H1 (cell line): Measurements from ENCODE around the gene PTRH1. TPM values are rescaled to one million over a fixed set of nuclear protein-coding genes. Genes with fewer than 3 reads are reported as not detected.
A peak's percentile ranks its signal among the peaks of the same experiment; 100 is the strongest.

Experiments
- CTCF ChIA-PET: fragments of 300-600 bp; sonication (Branson Sonifier 250); formaldehyde crosslinking; loops from one replicate; lab custom pipeline; 2021; ENCODE audit not compliant: partially characterized antibody; lab: Charles Lee
- POLR2A ChIA-PET: fragments of 300-600 bp; sonication (Branson Sonifier 250); formaldehyde crosslinking; loops from one replicate; lab custom pipeline; 2021; ENCODE audit warnings: inconsistent platforms; ENCODE audit not compliant: partially characterized antibody; lab: Charles Lee
- DNase-seq, 2 experiments: peaks; one replicate each; pipeline versions ENCODE4 v3.0.0 to v3.0.0-alpha.2; 2010 to 2022; ENCODE audit warnings: low spot score in 2 of 2, low read depth in 1 of 2, mixed read lengths in 1 of 2
- FAIRE-seq: peaks from 2 replicates; lab custom pipeline; 2011; peaks lifted over from hg19 to GRCh38; lab: Jason Lieb, UNC
- H2AFZ ChIP-seq: 2 replicates; pipeline ENCODE4 v1.8.1; 2012; ENCODE audit warnings: low read length, inconsistent platforms
- H2AK5ac ChIP-seq: 2 replicates; pipeline ENCODE4 v1.6.1; 2013; ENCODE audit warnings: low read depth, low read length
- H2BK120ac ChIP-seq: replicated peaks from 2 replicates; pipeline ENCODE3; 2013; ENCODE audit warnings: low read depth, low read length, inconsistent platforms
- H2BK12ac ChIP-seq: 2 replicates; pipeline ENCODE4 v1.6.1; 2013; ENCODE audit warnings: low read depth, low read length
- H2BK15ac ChIP-seq: 2 replicates; pipeline ENCODE4 v1.6.1; 2013; ENCODE audit warnings: low read length
- H2BK20ac ChIP-seq: 2 replicates; pipeline ENCODE4 v1.6.1; 2013; ENCODE audit warnings: low read length
- H2BK5ac ChIP-seq: 2 replicates; pipeline ENCODE4 v1.6.1; 2013; ENCODE audit warnings: low read depth, low read length
- H3K14ac ChIP-seq: 2 replicates; pipeline ENCODE4 v1.6.1; 2013; ENCODE audit warnings: inconsistent platforms; ENCODE audit not compliant: insufficient read length
- H3K18ac ChIP-seq: 2 replicates; pipeline ENCODE4 v1.6.1; 2013; ENCODE audit warnings: low read length; ENCODE audit errors: extremely low read depth
- H3K23ac ChIP-seq: 2 replicates; pipeline ENCODE4 v1.6.1; 2013; ENCODE audit warnings: inconsistent platforms; ENCODE audit not compliant: insufficient read length
- H3K23me2 ChIP-seq: 2 replicates; pipeline ENCODE4 v1.6.1; 2013; ENCODE audit warnings: low read depth, low read length
- H3K27ac ChIP-seq: 2 replicates; pipeline ENCODE4 v1.6.1; 2011; ENCODE audit warnings: low read depth, low read length, inconsistent platforms
- H3K27me3 ChIP-seq, 4 experiments: replicated peaks in 1 of 4; 1 replicate in 1 of 4; 2 replicates in 3 of 4; pipeline versions ENCODE4 v1.6.1 to v1.8.1; 2011 to 2013; ENCODE audit warnings: low read length in 3 of 4, mild to moderate bottlenecking in 3 of 4, inconsistent platforms in 2 of 4, mixed read lengths in 2 of 4, moderate library complexity in 1 of 4; ENCODE audit not compliant: control insufficient read depth in 3 of 4, insufficient read depth in 3 of 4; ENCODE audit errors: extremely low read depth in 1 of 4
- H3K36me3 ChIP-seq, 4 experiments: 2 replicates each; pipeline versions ENCODE4 v1.6.1 to v1.8.1; 2011 to 2013; ENCODE audit warnings: mild to moderate bottlenecking in 4 of 4, low read length in 3 of 4, moderate library complexity in 2 of 4, control low read depth in 1 of 4, inconsistent platforms in 1 of 4; ENCODE audit not compliant: insufficient read depth in 4 of 4, control insufficient read depth in 2 of 4
- H3K4ac ChIP-seq: replicated peaks from 2 replicates; pipeline ENCODE3; 2013; ENCODE audit warnings: low read length, low read depth, mixed read lengths, inconsistent platforms; ENCODE audit not compliant: insufficient read length
- H3K4me1 ChIP-seq, 4 experiments: replicated peaks in 1 of 4; 1 replicate in 1 of 4; 2 replicates in 3 of 4; pipeline versions ENCODE4 v1.6.1 to v1.8.1; 2011 to 2013; ENCODE audit warnings: low read length in 3 of 4, inconsistent platforms in 2 of 4, mixed read lengths in 1 of 4; ENCODE audit not compliant: insufficient read depth in 4 of 4, control insufficient read depth in 3 of 4
- H3K4me2 ChIP-seq, 2 experiments: 2 replicates each; pipeline versions ENCODE4 v1.6.1 to v1.8.1; 2011 to 2013; ENCODE audit warnings: low read depth in 2 of 2, low read length in 2 of 2, control low read depth in 1 of 2, inconsistent platforms in 1 of 2, mild to moderate bottlenecking in 1 of 2; ENCODE audit not compliant: insufficient read depth in 1 of 2
- H3K4me3 ChIP-seq, 4 experiments: fragments of 200-600, 300-600 bp in 1 of 4; sonication (generic), shearing (Covaris generic), sonication (Bioruptor Twin) in 1 of 4; 2 replicates each; pipeline versions ENCODE4 v1.5.1 to v1.8.1; 2011 to 2016; ENCODE audit warnings: low read length in 4 of 4, low read depth in 3 of 4, control low read depth in 2 of 4, inconsistent platforms in 2 of 4, mild to moderate bottlenecking in 2 of 4, mixed read lengths in 1 of 4, moderate library complexity in 1 of 4; ENCODE audit not compliant: insufficient read depth in 2 of 4; ENCODE audit errors: extremely low read depth in 1 of 4
- H3K56ac ChIP-seq: replicated peaks from 2 replicates; pipeline ENCODE3; 2013; ENCODE audit warnings: low read depth, mild to moderate bottlenecking, mixed read lengths, low read length, inconsistent platforms; ENCODE audit not compliant: insufficient read length
- H3K79me1 ChIP-seq: 2 replicates; pipeline ENCODE4 v1.6.1; 2013; ENCODE audit warnings: low read depth, low read length, control low read depth
- H3K79me2 ChIP-seq, 2 experiments: 2 replicates each; pipeline versions ENCODE4 v1.6.1 to v1.8.1; 2012 to 2013; ENCODE audit warnings: low read length in 2 of 2, mild to moderate bottlenecking in 2 of 2, inconsistent platforms in 1 of 2; ENCODE audit not compliant: insufficient read depth in 2 of 2, control insufficient read depth in 1 of 2
- H3K9ac ChIP-seq, 4 experiments: replicated peaks in 1 of 4; 1 replicate in 1 of 4; 2 replicates in 3 of 4; pipeline versions ENCODE4 v1.6.1 to v1.8.1; 2011 to 2013; ENCODE audit warnings: low read depth in 3 of 4, low read length in 3 of 4, control low read depth in 2 of 4, mild to moderate bottlenecking in 2 of 4, moderate library complexity in 2 of 4, inconsistent platforms in 1 of 4; ENCODE audit errors: extremely low read depth in 1 of 4
- H3K9me3 ChIP-seq, 2 experiments: 2 replicates each; pipeline versions ENCODE4 v1.6.1 to v1.8.1; 2012 to 2013; ENCODE audit warnings: mild to moderate bottlenecking in 2 of 2, moderate library complexity in 2 of 2, control low read depth in 1 of 2, inconsistent platforms in 1 of 2, low read depth in 1 of 2, low read length in 1 of 2, mixed read lengths in 1 of 2; ENCODE audit not compliant: insufficient read depth in 2 of 2
- H4K20me1 ChIP-seq, 2 experiments: replicated peaks in 1 of 2; 2 replicates each; pipeline versions ENCODE3 to v1.8.1; 2011 to 2013; ENCODE audit warnings: inconsistent platforms in 2 of 2, low read length in 2 of 2, mild to moderate bottlenecking in 1 of 2; ENCODE audit not compliant: insufficient read depth in 2 of 2, control insufficient read depth in 1 of 2
- H4K5ac ChIP-seq: 2 replicates; pipeline ENCODE4 v1.6.1; 2013; ENCODE audit warnings: low read length, low read depth, mixed read lengths, inconsistent platforms; ENCODE audit not compliant: insufficient read length
- H4K8ac ChIP-seq: 2 replicates; pipeline ENCODE4 v1.8.0; 2013; ENCODE audit warnings: mild to moderate bottlenecking, moderate library complexity, low read length, inconsistent platforms; ENCODE audit not compliant: insufficient read depth; ENCODE audit errors: extremely low read depth
- H4K91ac ChIP-seq: replicated peaks from 2 replicates; pipeline ENCODE3; 2013; ENCODE audit warnings: low read length, mixed read lengths, inconsistent platforms; ENCODE audit not compliant: insufficient read length
- BCL11A ChIP-seq, 2 experiments: IDR thresholded peaks; one replicate each; pipeline ENCODE4 v1.6.1; 2011; ENCODE audit warnings: low read depth in 2 of 2, low read length in 2 of 2, mild to moderate bottlenecking in 2 of 2
- CBX8 ChIP-seq: fragments of 300-800, 300-1000 bp; sonication (generic); IDR thresholded peaks from 2 replicates; pipeline ENCODE4 v1.7.1; 2016; ENCODE audit warnings: low read depth, low read length, borderline replicate concordance
- E2F6 ChIP-seq: IDR thresholded peaks from 2 replicates; pipeline ENCODE4 v1.6.1; 2012; ENCODE audit warnings: inconsistent platforms
- GTF2F1 ChIP-seq: IDR thresholded peaks from 2 replicates; pipeline ENCODE4 v1.6.1; 2012; ENCODE audit warnings: low read depth, low read length, improper control_type of control experiment, borderline replicate concordance
- KDM1A ChIP-seq: fragments of 200-600, 300-600 bp; sonication (generic); IDR thresholded peaks from 2 replicates; pipeline ENCODE4 v1.7.1; 2016; ENCODE audit warnings: mild to moderate bottlenecking, low read length, borderline replicate concordance
- MAX ChIP-seq: IDR thresholded peaks from 2 replicates; pipeline ENCODE4 v1.6.1; 2012; ENCODE audit warnings: inconsistent platforms
- POLR2A ChIP-seq, 2 experiments: IDR thresholded peaks; 1 replicate in 1 of 2; 2 replicates in 1 of 2; pipeline ENCODE4 v1.6.1; 2011; ENCODE audit warnings: low read depth in 2 of 2, low read length in 2 of 2, mild to moderate bottlenecking in 2 of 2; ENCODE audit errors: control extremely low read depth in 1 of 2
- POLR2AphosphoS5 ChIP-seq: IDR thresholded peaks from 2 replicates; pipeline ENCODE4 v1.6.1; 2011; ENCODE audit warnings: low read depth, low read length
- RXRA ChIP-seq: IDR thresholded peaks from 2 replicates; pipeline ENCODE4 v1.6.1; 2011; ENCODE audit warnings: low read depth, mild to moderate bottlenecking, low read length, moderate library complexity; ENCODE audit not compliant: insufficient read depth
- SIX5 ChIP-seq: IDR thresholded peaks from 2 replicates; pipeline ENCODE4 v1.6.1; 2011; ENCODE audit warnings: mild to moderate bottlenecking, low read depth, low read length
- SP1 ChIP-seq: IDR thresholded peaks from 2 replicates; pipeline ENCODE4 v1.6.1; 2011; ENCODE audit warnings: low read depth, low read length
- TBP ChIP-seq: IDR thresholded peaks from 2 replicates; pipeline ENCODE4 v1.6.1; 2011; ENCODE audit warnings: low read depth, low read length, improper control_type of control experiment
- WGBS, 2 experiments: shearing (Covaris generic) in 1 of 2; methylation state at CpG; one replicate each; pipeline versions ENCODE4 v1.1.6 to v1.1.7; 2013 to 2015; ENCODE audit warnings: low lambda C conversion rate in 2 of 2, mixed read lengths in 2 of 2, inconsistent platforms in 1 of 2, low coverage in 1 of 2, missing lambda C conversion rate in 1 of 2; ENCODE audit not compliant: insufficient replicate concordance in 2 of 2, insufficient coverage in 1 of 2, insufficient read length in 1 of 2; ENCODE audit errors: extremely low coverage in 1 of 2, missing lambda C conversion rate in 1 of 2; 5-methylcytosine and 5-hydroxymethylcytosine counted together
- polyA plus RNA-seq, 7 experiments: library from polyadenylated mRNA; depleted of rRNA in 3 of 7; stranded (reverse) in 5 of 7; unstranded in 2 of 7; fragments of >200 nt in 5 of 7; fragments of 200-250 nt in 2 of 7; gene quantifications; 1 replicate in 5 of 7; 2 replicates in 1 of 7; 4 replicates in 1 of 7; pipeline versions ENCODE4 v1.2.1 to v1.2.3, GENCODE V29; 2011 to 2013; ENCODE audit warnings: missing spikeins in 2 of 7, mixed read lengths in 2 of 7
- total RNA-seq: library from RNA; stranded (reverse); fragmentation: NEBNext Ultra II Directional; extraction: Animal tissue kit (Norgen Biotek cat#: 25700); gene quantifications from 2 replicates; pipeline ENCODE4 v1.2.1, GENCODE V29; 2021

The PTRH1 gene
- total and polyA plus RNA-seq, 2 of the 8 experiments (the other 6 are each of a cell fraction or from before 2014, with no cell fraction given) = 11.1 to 19.8 TPM

GRCh38 chr9:127720031-127720864 lies 4.8 kb upstream of the PTRH1 start:
- Histone ChIP-seq H2AK5ac (no peak overlapping the region), H2BK15ac (peak overlapping the region; percentile 95), H3K9ac (no peak overlapping the region), H3K18ac (peak overlapping the region; percentile 24; the same call in 1 of the 2 replicates), H2BK120ac (no peak overlapping the region), H3K9me3 (no peaks in the 10 kb centered on the region), H4K91ac (no peak overlapping the region), H3K27me3 (no peaks in the 10 kb centered on the region), H4K20me1 (no peaks in the 10 kb centered on the region), H2BK20ac (peak overlapping the region; percentile 56; the same call in 1 of the 2 replicates), H3K14ac (no peak overlapping the region), H2BK12ac (peak overlapping the region; percentile 83; the same call in 1 of the 2 replicates), H3K56ac (no peak overlapping the region), H2BK5ac (peak overlapping the region; percentile 75; the same call in 1 of the 2 replicates), H3K23me2 (peaks cover 4% of the 10 kb centered on the region; the same call in 1 of the 2 replicates), H3K4me1 (peaks cover 0 to 23% (median 16%) of the 10 kb centered on the region in 4 experiments; a peak in 6 of 7 replicates), H3K79me2 (no peaks in the 10 kb centered on the region), H4K8ac (no peak overlapping the region), H3K4me2 (no peak overlapping the region), H4K5ac (no peak overlapping the region), H3K23ac (no peak overlapping the region), H2AFZ (no peak overlapping the region; the same call in 1 of the 2 replicates), H3K79me1 (no peaks in the 10 kb centered on the region), H3K27ac (no peak overlapping the region), H3K36me3 (no peaks in the 10 kb centered on the region), H3K4me3 (no peak overlapping the region), H3K4ac (no peak overlapping the region)
- DNase-seq (no peak), FAIRE-seq (no peak)
- 88% methylated on average over 11 of the region's 12 CpGs; no CpG with 5 or more reads in 1 of the 2 experiments for WGBS, 2 experiments
- TF ChIP-seq SIX5 (no peak), POLR2AphosphoS5 (no peak), CBX8 (no peak), POLR2A (IDR thresholded peaks at IDR 0.05; ENCODE audit: control extremely low read depth in 1 of 2, low read depth in 2 of 2, low read length in 2 of 2) (no peak), KDM1A (no peak), SP1 (no peak), BCL11A (IDR thresholded peaks at IDR 0.05; ENCODE audit: low read depth in 2 of 2, low read length in 2 of 2) (no peak), E2F6 (no peak), MAX (no peak), RXRA (no peak), TBP (no peak), GTF2F1 (no peak)
- ChIA-PET POLR2A (no interaction called here), CTCF (interaction anchor here (0.5 to 1.7 kb wide), 5 partner anchors 9 to 130 kb away, joined by 3 to 5 read pairs (median 3); partner anchors contain the start of genes CFAP157 and TOR2A)
